ACHN (cell line): ENCODE measurements around the gene KIF26A.

ENCODE experiments used
- DNase-seq: peaks from one replicate; pipeline ENCODE4 v3.0.0-alpha.2; 2015
- in situ Hi-C: cut with HindIII; loops from 2 replicates; pipeline ENCODE4 v1.10.0; 2017; ENCODE audit warnings: low sequenced_read_pairs, low pct_ligation_motif_present, low pct_unique_long_range_greater_than_20kb

The KIF26A gene

GRCh38 chr14:104181761-104182530 is 43.6 kb downstream of the KIF26A start:
- peak; percentile 12 for DNase-seq
- in situ Hi-C loops, result no loop called here

GRCh38 chr14:104182857-104183425 is 44.6 kb downstream of the KIF26A start:
- no peak for DNase-seq
- in situ Hi-C loops, result no loop called here

- no peak for DNase-seq
- in situ Hi-C loops, result no loop called here
Observed at GRCh38 chr14:104183796-104184195, 45.4 kb downstream of the KIF26A start.

GRCh38 chr14:104184506-104184905 is 46.1 kb downstream of the KIF26A start:
- no peak for DNase-seq

GRCh38 chr14:104184911-104185499 is 46.6 kb downstream of the KIF26A start:
- in situ Hi-C loops, result no loop called here

More at GRCh38 chr14:104184506-104184905, 46.1 kb downstream of the KIF26A start:
- in situ Hi-C loops, result no loop called here

GRCh38 chr14:104185916-104186495 is 47.6 kb downstream of the KIF26A start:
- in situ Hi-C loops, result no loop called here
- no peak for DNase-seq

More at GRCh38 chr14:104184911-104185499, 46.6 kb downstream of the KIF26A start:
- DNase-seq, result no peak

GRCh38 chr14:104186575-104186974 is 48.2 kb downstream of the KIF26A start:
- no peak for DNase-seq
- in situ Hi-C loops, result no loop called here

- in situ Hi-C loops, result no loop called here
- no peak for DNase-seq
Observed at GRCh38 chr14:104187121-104187889, 48.9 kb downstream of the KIF26A start.

GRCh38 chr14:104187931-104188726 is 49.7 kb downstream of the KIF26A start:
- no peak for DNase-seq
- in situ Hi-C loops, result no loop called here

- in situ Hi-C loops, result no loop called here
- no peak for DNase-seq
Observed at GRCh38 chr14:104188727-104189400, 50.5 kb downstream of the KIF26A start.

GRCh38 chr14:104189629-104190335 is 51.4 kb downstream of the KIF26A start:
- no peak for DNase-seq
- in situ Hi-C loops, result no loop called here

GRCh38 chr14:104190396-104191000 is 52.1 kb downstream of the KIF26A start:
- no peak for DNase-seq
- in situ Hi-C loops, result no loop called here

GRCh38 chr14:104191409-104191997 is 53.1 kb downstream of the KIF26A start:
- in situ Hi-C loops, result no loop called here
- DNase-seq, result no peak

- in situ Hi-C loops, result no loop called here
Observed at GRCh38 chr14:104192146-104192882, 53.9 kb downstream of the KIF26A start.

GRCh38 chr14:104192883-104193245 is 54.5 kb downstream of the KIF26A start:
- in situ Hi-C loops, result no loop called here
- DNase-seq, result no peak

More at GRCh38 chr14:104192146-104192882, 53.9 kb downstream of the KIF26A start:
- DNase-seq, result no peak

- in situ Hi-C loops, result no loop called here
- no peak for DNase-seq
Observed at GRCh38 chr14:104194016-104194415, 55.6 kb downstream of the KIF26A start.
